Gastrocnemius medialis (tissue), 4 donors: ENCODE data around the gene NTM. TPM values are rescaled to one million over a fixed set of nuclear protein-coding genes. Genes with fewer than 3 reads are reported as not detected.
"Not testable (repeated sequence)": the region's sequence is repeated elsewhere in the genome, so short reads cannot be mapped to it uniquely, and the experiment has no call there.

Source experiments
- ATAC-seq, 2 donors: fragments of 150-250 bp; one replicate each; pipeline ENCODE4 v1.9.1; 2016
- DNase-seq, 2 donors: peaks; one replicate each; pipeline ENCODE4 v3.0.0-alpha.2; 2019
- H3K27ac ChIP-seq, 4 donors: fragments of 200-600 bp; sonication (generic); 1 replicate in 1 of 4; 2 replicates in 3 of 4; pipeline ENCODE4 v1.5.1; 2016 to 2018; ENCODE audit warnings: mild to moderate bottlenecking in 2 of 4, moderate library complexity in 1 of 4
- H3K27me3 ChIP-seq, 3 donors: fragments of 200-600 bp; sonication (generic) in 2 of 3; 1 replicate in 1 of 3; 2 replicates in 2 of 3; pipeline versions ENCODE4 v1.5.1 to v1.6.0; 2016 to 2019; ENCODE audit warnings: mild to moderate bottlenecking in 1 of 3, moderate library complexity in 1 of 3
- H3K36me3 ChIP-seq, 2 donors: fragments of 200-600 bp; sonication (generic) in 1 of 2; one replicate each; pipeline ENCODE4 v1.5.1; 2017 to 2018
- H3K4me1 ChIP-seq, 2 donors: fragments of 200-600 bp; sonication (generic) in 1 of 2; one replicate each; pipeline ENCODE4 v1.5.1; 2016 to 2017; ENCODE audit warnings: mild to moderate bottlenecking in 2 of 2
- H3K4me3 ChIP-seq, 4 donors: fragments of 200-600 bp; sonication (generic) in 3 of 4; 1 replicate in 1 of 4; 2 replicates in 3 of 4; pipeline ENCODE4 v1.5.1; 2016 to 2019; ENCODE audit warnings: mild to moderate bottlenecking in 2 of 4
- H3K9me3 ChIP-seq, 3 donors: fragments of 200-600 bp; sonication (generic) in 2 of 3; 1 replicate in 1 of 3; 2 replicates in 2 of 3; pipeline ENCODE4 v1.5.1; 2016 to 2019
- POLR2A ChIP-seq, 2 donors: fragments of 450-650 bp; IDR thresholded peaks; one replicate each; pipeline ENCODE4 v1.6.1; 2017; ENCODE audit warnings: antibody characterized with exemption in 2 of 2, mild to moderate bottlenecking in 2 of 2, moderate library complexity in 2 of 2
- in situ Hi-C, 4 donors: fragments of 200-750 bp; cut with MboI; loops; one replicate each; pipeline versions ENCODE4 v1.15.0 to v1.8.0; 2017; ENCODE audit warnings: low sequenced_read_pairs in 4 of 4
- intact Hi-C: fragments of 100-400 bp; cut with DNase I; formaldehyde crosslinking; loops from one replicate; pipeline ENCODE4 v1.15.1; 2023; ENCODE audit warnings: low total_unique reads
- total RNA-seq, 4 donors: library from RNA; depleted of rRNA; stranded (reverse); fragments of >200 nt; gene quantifications; one replicate each; pipeline versions ENCODE4 v1.1.0 to v1.2.3, GENCODE V29; 2016
- TF ChIP-seq, protein P1 (sequence below), 5 experiments: fragments of 450-650 bp in 3 of 5; fragments of 200-600 bp in 2 of 5; sonication (generic) in 2 of 5; IDR thresholded peaks in 4 of 5; conservative IDR thresholded peaks in 1 of 5; 1 replicate in 4 of 5; 2 replicates in 1 of 5; pipeline ENCODE4 v1.5.1; 2016 to 2019; ENCODE audit warnings: antibody characterized with exemption in 5 of 5, mild to moderate bottlenecking in 3 of 5, moderate library complexity in 3 of 5

Gene NTM
- total RNA-seq, 4 donors from 2014 or later = 0.69 TPM; not detected in 3

DNA sequence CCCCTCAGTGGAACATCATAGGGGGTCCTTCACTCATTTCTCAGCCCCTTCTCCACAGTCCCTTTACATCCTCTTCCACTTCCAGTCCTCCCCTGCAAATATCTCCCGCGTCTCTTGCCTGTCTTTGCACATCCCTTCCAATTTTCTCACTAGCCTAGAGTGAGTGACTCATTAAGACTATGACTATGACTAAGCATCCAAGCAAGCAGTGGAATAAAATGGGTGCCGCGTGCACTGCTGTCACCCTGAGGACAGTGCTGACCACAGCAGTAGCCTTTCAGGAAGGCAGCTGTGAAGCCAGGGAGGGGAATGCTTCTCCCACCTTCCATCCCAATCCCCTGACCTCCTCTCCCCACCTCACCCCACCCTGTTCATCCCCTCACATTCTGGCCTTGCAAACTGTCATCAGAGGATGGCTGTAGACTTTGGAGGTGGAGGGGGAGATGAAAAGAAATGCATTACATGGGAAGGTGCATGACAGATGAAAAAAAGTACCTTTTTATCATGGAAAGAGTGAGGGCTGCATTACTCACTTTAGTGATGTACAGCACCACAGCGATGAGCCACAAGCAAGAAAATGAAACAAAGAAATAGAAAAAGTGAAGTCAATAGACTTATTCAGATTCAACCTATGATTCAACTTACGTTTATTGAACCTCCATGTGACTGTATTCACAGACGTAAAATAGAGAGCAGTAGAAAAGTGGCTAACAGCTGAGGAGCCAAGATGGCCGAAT lies 948.2 kb downstream of the NTM start:
- no peak for DNase-seq
- no peaks in the 10 kb centered on the region for H3K27me3 ChIP-seq
- H3K27ac ChIP-seq = no peak overlapping the region
- intact Hi-C loops (no loop called here), in situ Hi-C loops (no loop called here)
- ATAC-seq = no peak
- H3K4me1 ChIP-seq = no peaks in the 10 kb centered on the region
- H3K36me3 ChIP-seq = no peaks in the 10 kb centered on the region
- no peak for TF ChIP-seq POLR2A (IDR thresholded peaks at IDR 0.05)
- H3K4me3 ChIP-seq = no peak overlapping the region
- no peaks in the 10 kb centered on the region for H3K9me3 ChIP-seq

DNA sequence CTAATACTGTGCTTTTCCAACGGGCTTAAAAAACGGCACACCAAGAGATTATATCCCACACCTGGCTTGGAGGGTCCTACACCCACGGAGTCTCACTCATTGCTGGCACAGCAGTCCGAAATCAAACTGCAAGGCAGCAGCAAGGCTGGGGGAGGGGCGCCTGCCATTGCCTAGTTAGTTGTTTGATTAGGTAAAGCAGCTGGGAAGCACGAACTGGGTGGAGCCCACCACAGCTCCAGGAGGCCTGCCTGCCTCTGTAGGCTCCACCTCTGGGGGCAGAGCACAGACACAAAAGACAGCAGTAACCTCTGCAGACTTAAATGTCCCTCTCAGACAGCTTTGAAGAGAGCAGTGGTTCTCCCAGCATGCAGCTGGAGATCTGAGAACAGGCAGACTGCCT lies 949.0 kb downstream of the NTM start:
- H3K27me3 ChIP-seq, H3K27ac ChIP-seq, H3K36me3 ChIP-seq, H3K4me3 ChIP-seq, H3K4me1 ChIP-seq, intact Hi-C loops, ATAC-seq, DNase-seq, H3K9me3 ChIP-seq, in situ Hi-C loops: not testable (repeated sequence)

DNA sequence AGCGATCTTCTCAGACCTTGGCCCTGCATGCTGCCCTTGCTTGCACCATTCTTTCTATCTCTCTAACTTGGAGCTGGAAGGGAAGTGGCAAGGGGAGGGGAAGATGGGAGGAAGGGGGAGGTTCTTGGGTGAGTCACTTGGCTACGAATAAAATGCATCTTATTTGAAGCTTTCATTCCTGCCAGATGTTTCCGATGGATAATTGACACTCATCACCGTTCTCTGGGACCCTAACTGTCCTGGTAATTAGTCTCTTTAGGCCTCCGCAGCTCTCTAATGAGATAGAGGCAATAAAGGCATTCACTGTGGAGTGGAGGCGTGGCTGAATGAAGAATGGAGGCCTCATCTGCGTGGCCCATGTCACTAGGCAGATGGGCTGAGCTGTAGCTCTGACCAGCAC lies 960.1 kb downstream of the NTM start:
- Histone ChIP-seq H3K9me3 (no peaks in the 10 kb centered on the region), H3K36me3 (no peaks in the 10 kb centered on the region), H3K27ac (no peak overlapping the region), H3K27me3 (no peaks in the 10 kb centered on the region), H3K4me1 (no peaks in the 10 kb centered on the region), H3K4me3 (no peak overlapping the region)
- in situ Hi-C loops = no loop called here
- no peak for DNase-seq
- ATAC-seq = no peak
- TF ChIP-seq, protein P1, sequence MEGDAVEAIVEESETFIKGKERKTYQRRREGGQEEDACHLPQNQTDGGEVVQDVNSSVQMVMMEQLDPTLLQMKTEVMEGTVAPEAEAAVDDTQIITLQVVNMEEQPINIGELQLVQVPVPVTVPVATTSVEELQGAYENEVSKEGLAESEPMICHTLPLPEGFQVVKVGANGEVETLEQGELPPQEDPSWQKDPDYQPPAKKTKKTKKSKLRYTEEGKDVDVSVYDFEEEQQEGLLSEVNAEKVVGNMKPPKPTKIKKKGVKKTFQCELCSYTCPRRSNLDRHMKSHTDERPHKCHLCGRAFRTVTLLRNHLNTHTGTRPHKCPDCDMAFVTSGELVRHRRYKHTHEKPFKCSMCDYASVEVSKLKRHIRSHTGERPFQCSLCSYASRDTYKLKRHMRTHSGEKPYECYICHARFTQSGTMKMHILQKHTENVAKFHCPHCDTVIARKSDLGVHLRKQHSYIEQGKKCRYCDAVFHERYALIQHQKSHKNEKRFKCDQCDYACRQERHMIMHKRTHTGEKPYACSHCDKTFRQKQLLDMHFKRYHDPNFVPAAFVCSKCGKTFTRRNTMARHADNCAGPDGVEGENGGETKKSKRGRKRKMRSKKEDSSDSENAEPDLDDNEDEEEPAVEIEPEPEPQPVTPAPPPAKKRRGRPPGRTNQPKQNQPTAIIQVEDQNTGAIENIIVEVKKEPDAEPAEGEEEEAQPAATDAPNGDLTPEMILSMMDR (IDR thresholded peaks at IDR 0.05 in 4 of 5, conservative IDR thresholded peaks at IDR 0.05 in 1 of 5) = no peak
- no peak for TF ChIP-seq POLR2A (IDR thresholded peaks at IDR 0.05)
- intact Hi-C loops = no loop called here

DNA sequence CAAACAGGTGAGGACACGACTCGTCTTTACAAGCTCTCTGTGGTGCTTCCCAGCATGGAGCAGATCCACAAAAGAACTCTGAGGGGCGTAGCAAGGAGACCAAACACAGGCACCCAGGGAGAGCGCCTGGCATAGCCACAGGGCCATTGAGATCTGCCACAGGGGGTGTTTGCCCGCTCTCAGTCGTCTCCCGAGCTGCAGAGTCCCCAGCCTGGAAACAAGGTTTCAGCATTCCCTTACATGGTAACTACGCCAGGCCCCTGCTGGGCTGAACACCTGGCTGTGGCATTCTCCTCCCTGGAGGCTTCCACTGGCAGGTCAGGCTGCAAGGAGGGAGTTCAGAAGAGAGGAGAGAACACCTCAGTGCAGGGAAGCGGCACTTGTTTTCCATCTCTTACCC lies 962.1 kb downstream of the NTM start:
- DNase-seq (no peak), ATAC-seq (no peak)
- Histone ChIP-seq H3K9me3 (no peaks in the 10 kb centered on the region), H3K36me3 (no peaks in the 10 kb centered on the region), H3K4me3 (no peak overlapping the region), H3K4me1 (no peaks in the 10 kb centered on the region), H3K27me3 (no peaks in the 10 kb centered on the region), H3K27ac (no peak overlapping the region)
- in situ Hi-C loops = no loop called here
- intact Hi-C loops = no loop called here
- TF ChIP-seq, protein P1 (IDR thresholded peaks at IDR 0.05 in 4 of 5, conservative IDR thresholded peaks at IDR 0.05 in 1 of 5) = no peak
- TF ChIP-seq POLR2A (IDR thresholded peaks at IDR 0.05) = no peak

DNA sequence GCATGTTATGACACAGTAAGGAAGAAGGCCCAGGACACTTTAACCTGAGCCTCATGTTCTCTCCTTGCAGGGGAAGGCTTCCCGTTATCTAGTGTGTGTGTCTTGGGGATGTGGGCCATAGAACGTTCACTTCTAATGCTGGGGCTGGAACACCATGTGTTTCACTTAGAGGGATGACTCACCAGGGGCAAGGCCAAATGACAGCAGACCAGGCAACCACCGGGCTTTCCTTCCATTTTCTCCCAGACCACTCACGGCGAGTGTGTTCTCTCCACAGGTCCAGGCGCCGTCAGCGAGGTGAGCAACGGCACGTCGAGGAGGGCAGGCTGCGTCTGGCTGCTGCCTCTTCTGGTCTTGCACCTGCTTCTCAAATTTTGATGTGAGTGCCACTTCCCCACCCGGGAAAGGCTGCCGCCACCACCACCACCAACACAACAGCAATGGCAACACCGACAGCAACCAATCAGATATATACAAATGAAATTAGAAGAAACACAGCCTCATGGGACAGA lies 964.4 kb downstream of the NTM start:
- H3K4me3 ChIP-seq = no peak overlapping the region
- intact Hi-C loops (no loop called here), in situ Hi-C loops (no loop called here)
- H3K9me3 ChIP-seq = no peaks in the 10 kb centered on the region
- TF ChIP-seq POLR2A (IDR thresholded peaks at IDR 0.05) = no peak
- TF ChIP-seq, protein P1 (IDR thresholded peaks at IDR 0.05 in 4 of 5, conservative IDR thresholded peaks at IDR 0.05 in 1 of 5) = no peak
- H3K4me1 ChIP-seq = no peaks in the 10 kb centered on the region
- DNase-seq (no peak), ATAC-seq (no peak)
- H3K27me3 ChIP-seq = no peaks in the 10 kb centered on the region
- H3K36me3 ChIP-seq = no peaks in the 10 kb centered on the region
- no peak overlapping the region for H3K27ac ChIP-seq
